ENCODE results near the gene PAX3.

PAX3 gene

GRCh38 chr2:222313816-222314215 is 15.0 kb upstream of the PAX3 start:
- H3K36me3 ChIP-seq (ENCODE audit: low read length): no peaks in the 10 kb centered on the region
- H4K20me1 ChIP-seq (ENCODE audit: low read depth, low read length): no peaks in the 10 kb centered on the region
- no peaks in the 10 kb centered on the region for H3K79me2 ChIP-seq (ENCODE audit: insufficient read depth, low read length)
- no peak overlapping the region for H3K4me3 ChIP-seq (ENCODE audit: insufficient read depth, low read length, poor library complexity, severe bottlenecking)
- no peak overlapping the region for H3K9ac ChIP-seq (ENCODE audit: low read length)
- H3K4me2 ChIP-seq (ENCODE audit: low read depth, low read length, poor library complexity, severe bottlenecking): no peak overlapping the region
- H3K27me3 ChIP-seq (ENCODE audit: low read length): no peaks in the 10 kb centered on the region
- H3K27ac ChIP-seq (ENCODE audit: low read depth, low read length): no peak overlapping the region
- TF ChIP-seq EZH2phosphoT487 (conservative IDR thresholded peaks at IDR 0.05; ENCODE audit: low read length): no peak
- no peak for TF ChIP-seq CTCF (IDR thresholded peaks at IDR 0.05; ENCODE audit: insufficient read depth, low read length, poor library complexity, severe bottlenecking)
- no peak overlapping the region for H2AFZ ChIP-seq (ENCODE audit: low read depth, low read length, severe bottlenecking)
- no peaks in the 10 kb centered on the region for H3K9me3 ChIP-seq (ENCODE audit: insufficient read depth, low read length)
- H3K9me2 ChIP-seq (replicated peaks; ENCODE audit: insufficient read depth, low read length): no peaks in the 10 kb centered on the region
- no peaks in the 10 kb centered on the region for H3F3A ChIP-seq (ENCODE audit: insufficient read depth)

- Histone ChIP-seq H3F3A (ENCODE audit: insufficient read depth) (no peaks in the 10 kb centered on the region), H3K27me3 (ENCODE audit: low read length) (no peaks in the 10 kb centered on the region), H3K27ac (ENCODE audit: low read depth, low read length) (no peak overlapping the region), H3K9me3 (ENCODE audit: insufficient read depth, low read length) (no peaks in the 10 kb centered on the region), H3K9me2 (replicated peaks; ENCODE audit: insufficient read depth, low read length) (no peaks in the 10 kb centered on the region), H3K36me3 (ENCODE audit: low read length) (no peaks in the 10 kb centered on the region), H3K4me2 (ENCODE audit: low read depth, low read length, poor library complexity, severe bottlenecking) (no peak overlapping the region), H4K20me1 (ENCODE audit: low read depth, low read length) (no peaks in the 10 kb centered on the region), H3K4me3 (ENCODE audit: insufficient read depth, low read length, poor library complexity, severe bottlenecking) (no peak overlapping the region), H3K9ac (ENCODE audit: low read length) (no peak overlapping the region), H3K79me2 (ENCODE audit: insufficient read depth, low read length) (no peaks in the 10 kb centered on the region), H2AFZ (ENCODE audit: low read depth, low read length, severe bottlenecking) (no peak overlapping the region)
- no peak for TF ChIP-seq EZH2phosphoT487 (conservative IDR thresholded peaks at IDR 0.05; ENCODE audit: low read length)
- no peak for TF ChIP-seq CTCF (IDR thresholded peaks at IDR 0.05; ENCODE audit: insufficient read depth, low read length, poor library complexity, severe bottlenecking)
Observed at GRCh38 chr2:222311978-222312738, 13.4 kb upstream of the PAX3 start.

- H3K27me3 ChIP-seq (ENCODE audit: low read length): no peaks in the 10 kb centered on the region
- H3K4me2 ChIP-seq (ENCODE audit: low read depth, low read length, poor library complexity, severe bottlenecking): no peak overlapping the region
- no peaks in the 10 kb centered on the region for H4K20me1 ChIP-seq (ENCODE audit: low read depth, low read length)
- no peak overlapping the region for H2AFZ ChIP-seq (ENCODE audit: low read depth, low read length, severe bottlenecking)
- no peaks in the 10 kb centered on the region for H3F3A ChIP-seq (ENCODE audit: insufficient read depth)
- no peak overlapping the region for H3K9ac ChIP-seq (ENCODE audit: low read length)
- TF ChIP-seq CTCF (IDR thresholded peaks at IDR 0.05; ENCODE audit: insufficient read depth, low read length, poor library complexity, severe bottlenecking) (no peak), EZH2phosphoT487 (conservative IDR thresholded peaks at IDR 0.05; ENCODE audit: low read length) (no peak)
- no peak overlapping the region for H3K4me3 ChIP-seq (ENCODE audit: insufficient read depth, low read length, poor library complexity, severe bottlenecking)
- no peaks in the 10 kb centered on the region for H3K9me2 ChIP-seq (replicated peaks; ENCODE audit: insufficient read depth, low read length)
- no peaks in the 10 kb centered on the region for H3K79me2 ChIP-seq (ENCODE audit: insufficient read depth, low read length)
- no peak overlapping the region for H3K27ac ChIP-seq (ENCODE audit: low read depth, low read length)
- no peaks in the 10 kb centered on the region for H3K36me3 ChIP-seq (ENCODE audit: low read length)
- H3K9me3 ChIP-seq (ENCODE audit: insufficient read depth, low read length): no peaks in the 10 kb centered on the region
Observed at GRCh38 chr2:222311319-222311977, 12.7 kb upstream of the PAX3 start.
